HepG2 (cell line): ENCODE results near the gene PSMB1. TPM values are rescaled to one million over a fixed set of nuclear protein-coding genes. Genes with fewer than 3 reads are reported as not detected.

Experiments
- CEBPB ChIP-seq: IDR thresholded peaks from 2 replicates; pipeline ENCODE4 v1.6.1; 2011; ENCODE audit warnings: low read depth, low read length, improper control_type of control experiment, borderline replicate concordance
- CENPT ChIP-seq: sonication (generic); formaldehyde crosslinking; IDR thresholded peaks from 2 replicates; pipeline ENCODE4 v1.8.0; 2022; ENCODE audit warnings: low read depth, mild to moderate bottlenecking, moderate library complexity, missing genetic modification reagents
- FOXJ3 ChIP-seq: sonication (generic); formaldehyde crosslinking; IDR thresholded peaks from 2 replicates; pipeline ENCODE4 v1.4.0; 2020; ENCODE audit warnings: missing genetic modification reagents, mild to moderate bottlenecking, borderline replicate concordance
- MAFF ChIP-seq: IDR thresholded peaks from 2 replicates; pipeline ENCODE4 v1.6.1; 2011; ENCODE audit warnings: low read depth, low read length, improper control_type of control experiment
- NCOA1 ChIP-seq: sonication (generic); formaldehyde crosslinking; IDR thresholded peaks from 2 replicates; pipeline ENCODE4 v1.9.0; 2021; ENCODE audit warnings: missing genetic modification reagents
- POLR2AphosphoS5 ChIP-seq: IDR thresholded peaks from 2 replicates; pipeline ENCODE4 v1.6.1; 2012; ENCODE audit warnings: low read depth, low read length
- RFX1 ChIP-seq: fragments of 450-650 bp; IDR thresholded peaks from 2 replicates; pipeline ENCODE4 v1.6.1; 2017
- SPEN ChIP-seq: sonication (generic); formaldehyde crosslinking; IDR thresholded peaks from 2 replicates; pipeline ENCODE4 v1.5.1; 2020; ENCODE audit warnings: low read depth, mild to moderate bottlenecking, missing genetic modification reagents
- ZEB1 ChIP-seq: IDR thresholded peaks from 2 replicates; pipeline ENCODE4 v1.6.1; 2012; ENCODE audit warnings: mild to moderate bottlenecking, low read depth, inconsistent platforms; ENCODE audit not compliant: insufficient replicate concordance
- ZFAT ChIP-seq: sonication (generic); formaldehyde crosslinking; conservative IDR thresholded peaks from 2 replicates; pipeline ENCODE4 v1.8.1; 2023; ENCODE audit warnings: missing genetic modification reagents, inconsistent platforms
- ZKSCAN1 ChIP-seq: fragments of 150-350 bp; IDR thresholded peaks from 2 replicates; pipeline ENCODE4 v1.6.1; 2014; ENCODE audit warnings: low read length
- ZNF274 ChIP-seq: sonication (generic); formaldehyde crosslinking; IDR thresholded peaks from 2 replicates; pipeline ENCODE4 v1.5.1; 2020; ENCODE audit warnings: mild to moderate bottlenecking, missing genetic modification reagents
- ZNF569 ChIP-seq: sonication (generic); formaldehyde crosslinking; IDR thresholded peaks from 2 replicates; pipeline ENCODE4 v1.5.0; 2020; ENCODE audit warnings: mild to moderate bottlenecking, missing genetic modification reagents, moderate library complexity, borderline replicate concordance
- ZSCAN12 ChIP-seq: sonication (generic); formaldehyde crosslinking; IDR thresholded peaks from 2 replicates; pipeline ENCODE4 v1.9.0; 2021; ENCODE audit warnings: mild to moderate bottlenecking, missing genetic modification reagents
- polyA plus RNA-seq, 8 experiments: library from polyadenylated mRNA; depleted of rRNA in 3 of 8; stranded (reverse) in 7 of 8; unstranded in 1 of 8; fragments of >200 nt; fragmentation: Illumina TruSeq in 4 of 8; extraction: Trizol in 4 of 8; gene quantifications; 2 replicates each; pipeline versions ENCODE4 v1.2.1 to v1.2.3, GENCODE V29; 2011 to 2016; ENCODE audit warnings: low read depth in 4 of 8, missing spikeins in 1 of 8, mixed read lengths in 1 of 8; ENCODE audit not compliant: insufficient read depth in 1 of 8
- total RNA-seq, 5 experiments: library from RNA; depleted of rRNA; stranded (reverse); fragments of >200 nt; fragmentation: Illumina TruSeq; extraction: Trizol; gene quantifications; 2 replicates each; pipeline ENCODE4 v1.2.3, GENCODE V29; 2016; ENCODE audit warnings: low read depth in 1 of 5
- TF ChIP-seq, protein P1 (sequence below): sonication (generic); formaldehyde crosslinking; IDR thresholded peaks from 2 replicates; pipeline ENCODE4 v1.8.0; 2023; ENCODE audit warnings: mild to moderate bottlenecking, missing genetic modification reagents
- TF ChIP-seq, protein P2 (sequence below): IDR thresholded peaks from 2 replicates; pipeline ENCODE4 v1.6.1; 2018; ENCODE audit warnings: missing genetic modification reagents
- TF ChIP-seq, protein P3 (sequence below): IDR thresholded peaks from 2 replicates; pipeline ENCODE4 v1.6.1; 2016; ENCODE audit warnings: low read depth
- TF ChIP-seq, protein P4 (sequence below): sonication (generic); formaldehyde crosslinking; IDR thresholded peaks from 2 replicates; pipeline ENCODE4 v1.4.0; 2020; ENCODE audit warnings: missing genetic modification reagents, borderline replicate concordance
- TF ChIP-seq, protein P5 (sequence below): sonication (generic); formaldehyde crosslinking; IDR thresholded peaks from 2 replicates; pipeline ENCODE4 v1.5.0; 2020; ENCODE audit warnings: missing genetic modification reagents

PSMB1 gene
- total and polyA plus RNA-seq, 2 of the 13 experiments (the other 11 are each of a cell fraction or from before 2014, with no cell fraction given), result 528 to 592 TPM

DNA sequence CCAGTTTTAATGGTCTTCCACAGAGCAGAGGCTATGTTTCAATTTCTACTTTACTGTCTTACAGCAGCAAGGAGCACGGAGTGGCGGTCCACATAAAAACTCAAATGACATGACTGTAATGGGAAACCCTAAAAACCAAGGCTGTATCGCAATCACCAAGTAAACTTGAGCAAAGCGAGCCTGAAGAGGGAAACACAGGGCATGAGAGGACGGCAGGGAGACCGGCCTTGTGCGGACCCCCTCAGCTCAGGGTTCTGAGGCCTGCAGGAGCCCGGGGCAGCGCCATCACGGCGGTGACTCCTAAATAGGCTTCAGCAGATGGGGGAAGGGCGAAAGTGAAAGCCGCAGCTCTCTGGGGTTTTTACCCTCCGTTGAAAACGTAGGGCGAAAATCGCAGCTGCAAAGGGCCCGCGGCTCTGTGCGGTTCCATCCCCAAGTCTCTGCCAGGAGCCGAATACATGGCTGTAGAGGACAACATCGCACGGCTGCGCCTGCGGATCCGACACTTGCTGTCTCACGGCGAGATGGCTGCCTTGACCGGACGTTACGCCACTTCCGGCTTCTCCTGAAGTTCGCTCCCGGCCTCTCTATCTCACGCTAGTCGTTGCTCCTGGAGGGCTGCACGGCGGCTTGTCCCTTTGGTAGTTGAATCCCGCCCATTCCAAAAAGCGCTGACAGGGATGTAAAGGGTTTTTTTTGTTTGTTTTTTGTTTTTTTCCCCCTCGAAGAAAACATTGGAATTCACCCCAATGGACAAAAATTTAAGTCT, at the start of gene PSMB1 (continued):
- TF ChIP-seq, protein P1, sequence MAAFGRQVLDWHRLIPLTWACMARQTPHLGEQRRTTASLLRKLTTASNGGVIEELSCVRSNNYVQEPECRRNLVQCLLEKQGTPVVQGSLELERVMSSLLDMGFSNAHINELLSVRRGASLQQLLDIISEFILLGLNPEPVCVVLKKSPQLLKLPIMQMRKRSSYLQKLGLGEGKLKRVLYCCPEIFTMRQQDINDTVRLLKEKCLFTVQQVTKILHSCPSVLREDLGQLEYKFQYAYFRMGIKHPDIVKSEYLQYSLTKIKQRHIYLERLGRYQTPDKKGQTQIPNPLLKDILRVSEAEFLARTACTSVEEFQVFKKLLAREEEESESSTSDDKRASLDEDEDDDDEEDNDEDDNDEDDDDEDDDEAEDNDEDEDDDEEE (CRISPR knock-in tag), result no peak
- peak; percentile 13; the same call in 1 of the 2 replicates for TF ChIP-seq FOXJ3 (CRISPR knock-in tag)
- peak; percentile 75; the same call in 1 of the 2 replicates for TF ChIP-seq CEBPB
- TF ChIP-seq CENPT, result 0 out of 2 replicates have a peak, but pooled peaks have one; percentile 44
- TF ChIP-seq, protein P2, sequence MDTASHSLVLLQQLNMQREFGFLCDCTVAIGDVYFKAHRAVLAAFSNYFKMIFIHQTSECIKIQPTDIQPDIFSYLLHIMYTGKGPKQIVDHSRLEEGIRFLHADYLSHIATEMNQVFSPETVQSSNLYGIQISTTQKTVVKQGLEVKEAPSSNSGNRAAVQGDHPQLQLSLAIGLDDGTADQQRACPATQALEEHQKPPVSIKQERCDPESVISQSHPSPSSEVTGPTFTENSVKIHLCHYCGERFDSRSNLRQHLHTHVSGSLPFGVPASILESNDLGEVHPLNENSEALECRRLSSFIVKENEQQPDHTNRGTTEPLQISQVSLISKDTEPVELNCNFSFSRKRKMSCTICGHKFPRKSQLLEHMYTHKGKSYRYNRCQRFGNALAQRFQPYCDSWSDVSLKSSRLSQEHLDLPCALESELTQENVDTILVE, result no peak
- 0 out of 2 replicates have a peak, but pooled peaks have one; percentile 19 for TF ChIP-seq ZSCAN12
- TF ChIP-seq POLR2AphosphoS5, result peak; percentile 99
- TF ChIP-seq NCOA1 (CRISPR knock-in tag), result no peak
- TF ChIP-seq, protein P3, sequence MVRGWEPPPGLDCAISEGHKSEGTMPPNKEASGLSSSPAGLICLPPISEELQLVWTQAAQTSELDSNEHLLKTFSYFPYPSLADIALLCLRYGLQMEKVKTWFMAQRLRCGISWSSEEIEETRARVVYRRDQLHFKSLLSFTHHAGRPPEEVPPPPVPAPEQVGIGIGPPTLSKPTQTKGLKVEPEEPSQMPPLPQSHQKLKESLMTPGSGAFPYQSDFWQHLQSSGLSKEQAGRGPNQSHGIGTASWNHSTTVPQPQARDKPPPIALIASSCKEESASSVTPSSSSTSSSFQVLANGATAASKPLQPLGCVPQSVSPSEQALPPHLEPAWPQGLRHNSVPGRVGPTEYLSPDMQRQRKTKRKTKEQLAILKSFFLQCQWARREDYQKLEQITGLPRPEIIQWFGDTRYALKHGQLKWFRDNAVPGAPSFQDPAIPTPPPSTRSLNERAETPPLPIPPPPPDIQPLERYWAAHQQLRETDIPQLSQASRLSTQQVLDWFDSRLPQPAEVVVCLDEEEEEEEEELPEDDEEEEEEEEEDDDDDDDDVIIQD, result no peak
- TF ChIP-seq ZNF569 (CRISPR knock-in tag), result no peak
- TF ChIP-seq RFX1, result no peak
- TF ChIP-seq, protein P4, sequence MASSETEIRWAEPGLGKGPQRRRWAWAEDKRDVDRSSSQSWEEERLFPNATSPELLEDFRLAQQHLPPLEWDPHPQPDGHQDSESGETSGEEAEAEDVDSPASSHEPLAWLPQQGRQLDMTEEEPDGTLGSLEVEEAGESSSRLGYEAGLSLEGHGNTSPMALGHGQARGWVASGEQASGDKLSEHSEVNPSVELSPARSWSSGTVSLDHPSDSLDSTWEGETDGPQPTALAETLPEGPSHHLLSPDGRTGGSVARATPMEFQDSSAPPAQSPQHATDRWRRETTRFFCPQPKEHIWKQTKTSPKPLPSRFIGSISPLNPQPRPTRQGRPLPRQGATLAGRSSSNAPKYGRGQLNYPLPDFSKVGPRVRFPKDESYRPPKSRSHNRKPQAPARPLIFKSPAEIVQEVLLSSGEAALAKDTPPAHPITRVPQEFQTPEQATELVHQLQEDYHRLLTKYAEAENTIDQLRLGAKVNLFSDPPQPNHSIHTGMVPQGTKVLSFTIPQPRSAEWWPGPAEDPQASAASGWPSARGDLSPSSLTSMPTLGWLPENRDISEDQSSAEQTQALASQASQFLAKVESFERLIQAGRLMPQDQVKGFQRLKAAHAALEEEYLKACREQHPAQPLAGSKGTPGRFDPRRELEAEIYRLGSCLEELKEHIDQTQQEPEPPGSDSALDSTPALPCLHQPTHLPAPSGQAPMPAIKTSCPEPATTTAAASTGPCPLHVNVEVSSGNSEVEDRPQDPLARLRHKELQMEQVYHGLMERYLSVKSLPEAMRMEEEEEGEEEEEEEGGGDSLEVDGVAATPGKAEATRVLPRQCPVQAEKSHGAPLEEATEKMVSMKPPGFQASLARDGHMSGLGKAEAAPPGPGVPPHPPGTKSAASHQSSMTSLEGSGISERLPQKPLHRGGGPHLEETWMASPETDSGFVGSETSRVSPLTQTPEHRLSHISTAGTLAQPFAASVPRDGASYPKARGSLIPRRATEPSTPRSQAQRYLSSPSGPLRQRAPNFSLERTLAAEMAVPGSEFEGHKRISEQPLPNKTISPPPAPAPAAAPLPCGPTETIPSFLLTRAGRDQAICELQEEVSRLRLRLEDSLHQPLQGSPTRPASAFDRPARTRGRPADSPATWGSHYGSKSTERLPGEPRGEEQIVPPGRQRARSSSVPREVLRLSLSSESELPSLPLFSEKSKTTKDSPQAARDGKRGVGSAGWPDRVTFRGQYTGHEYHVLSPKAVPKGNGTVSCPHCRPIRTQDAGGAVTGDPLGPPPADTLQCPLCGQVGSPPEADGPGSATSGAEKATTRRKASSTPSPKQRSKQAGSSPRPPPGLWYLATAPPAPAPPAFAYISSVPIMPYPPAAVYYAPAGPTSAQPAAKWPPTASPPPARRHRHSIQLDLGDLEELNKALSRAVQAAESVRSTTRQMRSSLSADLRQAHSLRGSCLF (CRISPR knock-in tag), result 0 out of 2 replicates have a peak, but pooled peaks have one; percentile 20
- peak; percentile 93; the same call in 1 of the 2 replicates for TF ChIP-seq ZNF274 (CRISPR knock-in tag)
- no peak for TF ChIP-seq ZKSCAN1
- no peak for TF ChIP-seq ZFAT
- no peak for TF ChIP-seq ZEB1
- TF ChIP-seq, protein P5, sequence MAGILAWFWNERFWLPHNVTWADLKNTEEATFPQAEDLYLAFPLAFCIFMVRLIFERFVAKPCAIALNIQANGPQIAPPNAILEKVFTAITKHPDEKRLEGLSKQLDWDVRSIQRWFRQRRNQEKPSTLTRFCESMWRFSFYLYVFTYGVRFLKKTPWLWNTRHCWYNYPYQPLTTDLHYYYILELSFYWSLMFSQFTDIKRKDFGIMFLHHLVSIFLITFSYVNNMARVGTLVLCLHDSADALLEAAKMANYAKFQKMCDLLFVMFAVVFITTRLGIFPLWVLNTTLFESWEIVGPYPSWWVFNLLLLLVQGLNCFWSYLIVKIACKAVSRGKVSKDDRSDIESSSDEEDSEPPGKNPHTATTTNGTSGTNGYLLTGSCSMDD (CRISPR knock-in tag), result peak; percentile 16; the same call in 1 of the 2 replicates
- peak; percentile 96 for TF ChIP-seq SPEN
- TF ChIP-seq MAFF, result peak; percentile 77
